Nephron progenitor cell (in vitro differentiated cells): Measurements from ENCODE around the gene SUSD3.

ENCODE experiments used
- DNase-seq: peaks from one replicate; pipeline ENCODE4 v3.0.0; 2021
- H3K27ac Mint-ChIP-seq: 2 replicates; pipeline ENCODE4 v1.8.0; 2021; ENCODE audit warnings: mild to moderate bottlenecking, moderate library complexity, mixed read lengths
- H3K27me3 Mint-ChIP-seq: 2 replicates; pipeline ENCODE4 v1.8.0; 2021; ENCODE audit warnings: mild to moderate bottlenecking, low read depth, mixed read lengths; ENCODE audit not compliant: poor library complexity
- H3K36me3 Mint-ChIP-seq: 2 replicates; pipeline ENCODE4 v1.8.0; 2021; ENCODE audit warnings: low read depth, mixed read lengths
- H3K4me1 Mint-ChIP-seq: 2 replicates; pipeline ENCODE4 v1.8.0; 2021; ENCODE audit warnings: mixed read lengths
- H3K4me3 Mint-ChIP-seq: 2 replicates; pipeline ENCODE4 v1.8.0; 2021; ENCODE audit warnings: mild to moderate bottlenecking, moderate library complexity, mixed read lengths
- H3K9me3 Mint-ChIP-seq: 2 replicates; pipeline ENCODE4 v1.8.0; 2021; ENCODE audit warnings: mild to moderate bottlenecking, moderate library complexity, mixed read lengths
- CTCF ChIP-seq: fragments of 200-600 bp; sonication (generic); IDR thresholded peaks from 2 replicates; pipeline ENCODE4 v1.5.0; 2021; ENCODE audit warnings: antibody characterized with exemption

The SUSD3 gene

GRCh38 chr9:93032545-93032944, 26.0 kb upstream of the SUSD3 start:
- no peak for DNase-seq
- Mint-ChIP-seq H3K36me3 (no peaks in the 10 kb centered on the region), H3K4me1 (peaks cover 35% of the 10 kb centered on the region), H3K27me3 (peaks cover 7% of the 10 kb centered on the region), H3K4me3 (no peak overlapping the region), H3K27ac (no peak overlapping the region), H3K9me3 (no peaks in the 10 kb centered on the region)
- TF ChIP-seq CTCF, result no peak

GRCh38 chr9:93033531-93033930, 25.0 kb upstream of the SUSD3 start:
- DNase-seq, result no peak
- Mint-ChIP-seq H3K4me3 (no peak overlapping the region), H3K4me1 (peaks cover 33% of the 10 kb centered on the region), H3K36me3 (no peaks in the 10 kb centered on the region), H3K9me3 (no peaks in the 10 kb centered on the region), H3K27me3 (peaks cover 7% of the 10 kb centered on the region), H3K27ac (peak overlapping the region; percentile 95)
- no peak for TF ChIP-seq CTCF

- Mint-ChIP-seq H3K36me3 (no peaks in the 10 kb centered on the region), H3K4me3 (no peak overlapping the region), H3K27me3 (peaks cover 7% of the 10 kb centered on the region), H3K27ac (no peak overlapping the region), H3K9me3 (no peaks in the 10 kb centered on the region), H3K4me1 (peaks cover 33% of the 10 kb centered on the region)
- TF ChIP-seq CTCF, result no peak
- DNase-seq, result no peak
These were observed 23.3 kb upstream of the SUSD3 start for GRCh38 chr9:93035106-93035660.

GRCh38 chr9:93035821-93036351, 22.6 kb upstream of the SUSD3 start:
- no peaks in the 10 kb centered on the region for H3K36me3 Mint-ChIP-seq
- no peak for DNase-seq

GRCh38 chr9:93036887-93037475, 21.5 kb upstream of the SUSD3 start:
- peaks cover 4% of the 10 kb centered on the region for H3K27me3 Mint-ChIP-seq
- H3K36me3 Mint-ChIP-seq, result no peaks in the 10 kb centered on the region
- TF ChIP-seq CTCF, result peak; percentile 12
- DNase-seq, result no peak
- H3K4me1 Mint-ChIP-seq, result peaks cover 36% of the 10 kb centered on the region
- no peak overlapping the region for H3K4me3 Mint-ChIP-seq
- H3K9me3 Mint-ChIP-seq, result no peaks in the 10 kb centered on the region
- H3K27ac Mint-ChIP-seq, result no peak overlapping the region

More at GRCh38 chr9:93035821-93036351, 22.6 kb upstream of the SUSD3 start:
- peaks cover 29% of the 10 kb centered on the region for H3K4me1 Mint-ChIP-seq
- no peaks in the 10 kb centered on the region for H3K9me3 Mint-ChIP-seq
- TF ChIP-seq CTCF, result no peak
- H3K4me3 Mint-ChIP-seq, result no peak overlapping the region
- no peak overlapping the region for H3K27ac Mint-ChIP-seq
- peaks cover 7% of the 10 kb centered on the region for H3K27me3 Mint-ChIP-seq

- Mint-ChIP-seq H3K27me3 (peaks cover under 1% of the 10 kb centered on the region), H3K36me3 (no peaks in the 10 kb centered on the region), H3K4me1 (peaks cover 36% of the 10 kb centered on the region), H3K4me3 (no peak overlapping the region), H3K27ac (no peak overlapping the region), H3K9me3 (no peaks in the 10 kb centered on the region)
- no peak for TF ChIP-seq CTCF
- DNase-seq, result no peak
These were observed 21.0 kb upstream of the SUSD3 start for GRCh38 chr9:93037476-93037971.
